ENCODE measurements around the gene KRT13.

KRT13 gene

GRCh38 chr17:41535764-41536481 lies 30.5 kb upstream of the KRT13 start:
- no peak overlapping the region for H3K4me2 ChIP-seq (ENCODE audit: low read length)
- H3K4me1 ChIP-seq, result no peaks in the 10 kb centered on the region
- no peaks in the 10 kb centered on the region for H3K36me3 ChIP-seq (ENCODE audit: control insufficient read depth, insufficient read depth, low read length)
- H3K4me3 ChIP-seq (ENCODE audit: low read depth, low read length), result no peak overlapping the region
- H2AFZ ChIP-seq, result peak overlapping the region; percentile 46
- H3K79me2 ChIP-seq, result no peaks in the 10 kb centered on the region
- H3K27me3 ChIP-seq (ENCODE audit: control insufficient read depth, insufficient read depth, low read length), result no peaks in the 10 kb centered on the region
- no peaks in the 10 kb centered on the region for H3K9me3 ChIP-seq (ENCODE audit: control insufficient read depth, low read length)
- TF ChIP-seq CTCF (IDR thresholded peaks at IDR 0.05), result no peak
- H3K27ac ChIP-seq, result no peak overlapping the region
- no peak overlapping the region for H3K9ac ChIP-seq

GRCh38 chr17:41534899-41535546 lies 29.6 kb upstream of the KRT13 start:
- Histone ChIP-seq H3K9me3 (ENCODE audit: control insufficient read depth, low read length) (no peaks in the 10 kb centered on the region), H3K9ac (no peak overlapping the region), H3K79me2 (no peaks in the 10 kb centered on the region), H3K4me3 (ENCODE audit: low read depth, low read length) (no peak overlapping the region), H3K27me3 (ENCODE audit: control insufficient read depth, insufficient read depth, low read length) (no peaks in the 10 kb centered on the region), H3K4me2 (ENCODE audit: low read length) (no peak overlapping the region), H3K4me1 (peaks cover 9% of the 10 kb centered on the region), H3K27ac (no peak overlapping the region), H2AFZ (no peak overlapping the region), H3K36me3 (ENCODE audit: control insufficient read depth, insufficient read depth, low read length) (no peaks in the 10 kb centered on the region)
- no peak for TF ChIP-seq CTCF (IDR thresholded peaks at IDR 0.05)

GRCh38 chr17:41533613-41534012 lies 28.2 kb upstream of the KRT13 start:
- Histone ChIP-seq H2AFZ (no peak overlapping the region), H3K9me3 (ENCODE audit: control insufficient read depth, low read length) (no peaks in the 10 kb centered on the region), H3K36me3 (ENCODE audit: control insufficient read depth, insufficient read depth, low read length) (no peaks in the 10 kb centered on the region), H3K4me2 (ENCODE audit: low read length) (no peak overlapping the region), H3K9ac (no peak overlapping the region), H3K79me2 (no peaks in the 10 kb centered on the region), H3K27ac (no peak overlapping the region), H3K4me3 (ENCODE audit: low read depth, low read length) (no peak overlapping the region), H3K27me3 (ENCODE audit: control insufficient read depth, insufficient read depth, low read length) (no peaks in the 10 kb centered on the region), H3K4me1 (peaks cover 18% of the 10 kb centered on the region)
- no peak for TF ChIP-seq CTCF (IDR thresholded peaks at IDR 0.05)

GRCh38 chr17:41532947-41533570 lies 27.6 kb upstream of the KRT13 start:
- no peaks in the 10 kb centered on the region for H3K27me3 ChIP-seq (ENCODE audit: control insufficient read depth, insufficient read depth, low read length)
- H2AFZ ChIP-seq, result no peak overlapping the region
- no peaks in the 10 kb centered on the region for H3K9me3 ChIP-seq (ENCODE audit: control insufficient read depth, low read length)
- no peak overlapping the region for H3K27ac ChIP-seq
- H3K4me1 ChIP-seq, result peaks cover 21% of the 10 kb centered on the region
- no peaks in the 10 kb centered on the region for H3K79me2 ChIP-seq
- H3K4me2 ChIP-seq (ENCODE audit: low read length), result no peak overlapping the region
- no peak overlapping the region for H3K4me3 ChIP-seq (ENCODE audit: low read depth, low read length)
- H3K36me3 ChIP-seq (ENCODE audit: control insufficient read depth, insufficient read depth, low read length), result no peaks in the 10 kb centered on the region
- TF ChIP-seq CTCF (IDR thresholded peaks at IDR 0.05), result no peak
- no peak overlapping the region for H3K9ac ChIP-seq
